GM12891 (cell line): ENCODE data around the gene KRTAP10-11.

Source experiments
- DNase-seq: peaks from one replicate; pipeline ENCODE4 v3.0.0; 2011; ENCODE audit warnings: low spot score; ENCODE audit not compliant: insufficient read length
- FAIRE-seq: peaks from 2 replicates; lab custom pipeline; 2011; peaks lifted over from hg19 to GRCh38; lab: Jason Lieb, UNC
- PAX5 ChIP-seq: IDR thresholded peaks from 2 replicates; pipeline ENCODE4 v1.6.1; 2011; ENCODE audit warnings: low read length, moderate library complexity, mild to moderate bottlenecking; ENCODE audit not compliant: insufficient read depth, severe bottlenecking
- POLR2A ChIP-seq: IDR thresholded peaks from 2 replicates; pipeline ENCODE4 v1.6.1; 2011; ENCODE audit warnings: low read depth, low read length, control low read depth
- POLR2AphosphoS5 ChIP-seq: IDR thresholded peaks from 2 replicates; pipeline ENCODE4 v1.6.1; 2011; ENCODE audit warnings: low read depth, low read length, control low read depth
- POU2F2 ChIP-seq: IDR thresholded peaks from 2 replicates; pipeline ENCODE4 v1.6.1; 2011; ENCODE audit warnings: low read depth, mild to moderate bottlenecking, control low read depth, low read length, moderate library complexity
- SPI1 ChIP-seq: IDR thresholded peaks from 2 replicates; pipeline ENCODE4 v1.6.1; 2011; ENCODE audit warnings: low read depth, low read length, control low read depth
- TAF1 ChIP-seq: IDR thresholded peaks from 2 replicates; pipeline ENCODE4 v1.6.1; 2011; ENCODE audit warnings: low read depth, low read length, control low read depth

The KRTAP10-11 gene

DNA sequence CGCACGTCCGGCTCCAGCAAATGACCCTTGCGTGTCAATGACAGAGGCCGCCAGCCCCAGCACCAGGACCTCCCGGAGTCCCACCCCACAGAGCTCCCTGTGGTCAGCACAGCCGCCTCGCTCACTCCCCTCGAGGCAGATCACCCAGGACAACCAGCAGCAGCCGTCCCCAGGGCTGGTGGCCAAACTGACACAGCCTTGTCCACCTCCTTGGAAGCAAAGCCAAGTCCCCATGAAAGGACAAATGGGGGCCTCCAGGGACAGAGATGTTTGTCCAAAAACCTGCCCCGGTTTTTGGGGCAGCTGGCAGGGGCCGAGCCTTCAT lies 6.9 kb upstream of the KRTAP10-11 start:
- no peak for TF ChIP-seq POLR2A
- no peak for DNase-seq
- FAIRE-seq, result no peak

DNA sequence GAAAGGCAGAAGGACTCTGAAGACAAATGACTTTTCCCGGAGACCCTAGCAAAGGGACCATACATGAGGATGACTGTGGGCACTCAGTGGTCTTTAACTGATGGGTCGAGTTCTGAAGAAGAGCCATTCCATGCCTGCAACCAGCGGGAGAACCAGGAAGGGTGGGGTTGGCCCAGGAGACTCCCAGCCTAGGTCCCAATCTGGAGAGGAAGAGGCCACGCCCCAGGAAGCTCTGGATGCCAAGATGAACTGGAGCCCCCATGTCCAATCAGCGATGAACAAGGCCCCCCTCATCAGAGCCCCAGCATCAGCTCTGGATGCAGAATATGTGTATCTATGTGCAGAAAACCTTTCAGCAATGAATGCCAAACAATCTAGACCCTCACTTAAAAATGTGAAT lies 5.5 kb upstream of the KRTAP10-11 start:
- FAIRE-seq, result no peak
- no peak for TF ChIP-seq POLR2AphosphoS5
- no peak for TF ChIP-seq POU2F2
- TF ChIP-seq POLR2A, result no peak
- no peak for TF ChIP-seq PAX5
- no peak for TF ChIP-seq TAF1
- TF ChIP-seq SPI1, result no peak

DNA sequence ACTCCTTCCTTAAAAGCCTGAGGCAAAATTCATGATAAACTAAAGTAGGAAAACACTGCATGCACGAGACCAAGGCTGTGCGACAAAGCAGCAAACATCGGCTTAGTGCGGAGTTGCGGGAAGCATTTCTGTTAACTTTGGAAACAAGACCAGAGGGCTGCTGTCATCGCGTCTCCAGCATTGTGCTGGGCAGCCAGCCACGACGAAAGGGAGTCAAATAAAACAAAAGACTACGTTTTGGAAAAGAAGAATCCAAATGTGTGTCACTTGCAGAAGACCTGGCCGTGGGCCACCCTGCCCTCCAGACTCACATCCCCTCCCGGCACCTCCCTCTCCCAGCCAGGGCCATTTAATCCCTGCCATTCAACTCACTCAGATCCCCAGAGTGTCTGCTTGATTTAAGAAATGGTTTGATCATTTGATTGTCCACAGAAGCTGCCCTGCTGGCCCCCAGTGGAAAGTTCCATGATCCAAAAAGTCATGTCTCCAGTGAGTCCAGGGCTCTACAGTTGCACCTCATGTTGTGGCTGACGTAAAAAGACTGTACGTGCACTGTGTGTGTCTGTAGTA lies 2.4 kb upstream of the KRTAP10-11 start:
- TF ChIP-seq TAF1, result no peak
- no peak for TF ChIP-seq POLR2A
- DNase-seq, result no peak
- FAIRE-seq, result no peak

More for the DNA sequence above, 5.5 kb upstream of the KRTAP10-11 start:
- DNase-seq, result no peak

DNA sequence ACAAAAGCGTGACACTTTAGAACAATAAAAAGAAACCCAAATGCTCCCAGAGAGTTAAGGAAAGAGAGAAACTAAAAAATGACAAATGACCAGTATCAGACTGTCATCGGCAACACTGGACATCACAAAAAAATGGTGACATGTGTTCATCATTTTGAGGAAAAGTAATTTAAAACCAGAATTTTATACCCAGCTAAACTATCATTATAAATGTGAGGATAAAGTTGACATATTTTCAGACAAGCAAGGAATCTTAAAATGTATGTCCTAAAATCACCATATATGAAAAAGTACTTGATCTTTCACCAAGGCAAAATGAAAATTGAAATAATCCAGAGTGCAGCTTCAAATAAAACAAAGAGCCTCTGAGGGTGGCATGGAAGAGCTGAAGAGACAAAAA lies 1.3 kb upstream of the KRTAP10-11 start:
- TF ChIP-seq SPI1 (no peak), POLR2A (no peak), TAF1 (no peak), PAX5 (no peak), POLR2AphosphoS5 (no peak), POU2F2 (no peak)
- DNase-seq (no peak), FAIRE-seq (no peak)

DNA sequence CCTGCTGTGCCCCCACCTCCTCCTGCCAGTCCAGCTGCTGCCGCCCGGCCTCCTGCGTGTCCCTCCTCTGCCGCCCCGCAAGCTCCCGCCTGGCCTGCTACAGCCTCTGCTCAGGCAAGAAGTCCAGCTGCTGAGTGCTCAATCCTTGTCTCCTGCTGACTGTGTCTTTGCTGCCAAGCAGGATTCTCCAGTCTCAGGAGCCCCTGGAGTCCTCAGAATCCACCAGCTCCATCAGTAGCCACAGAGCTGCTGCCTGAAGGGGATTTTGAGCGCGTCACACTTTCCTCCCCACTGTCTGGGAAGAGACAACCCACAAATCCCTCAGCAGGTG lies 973 bp downstream of the KRTAP10-11 start:
- TF ChIP-seq POLR2A (no peak), POLR2AphosphoS5 (no peak)
- FAIRE-seq (no peak), DNase-seq (no peak)

DNA sequence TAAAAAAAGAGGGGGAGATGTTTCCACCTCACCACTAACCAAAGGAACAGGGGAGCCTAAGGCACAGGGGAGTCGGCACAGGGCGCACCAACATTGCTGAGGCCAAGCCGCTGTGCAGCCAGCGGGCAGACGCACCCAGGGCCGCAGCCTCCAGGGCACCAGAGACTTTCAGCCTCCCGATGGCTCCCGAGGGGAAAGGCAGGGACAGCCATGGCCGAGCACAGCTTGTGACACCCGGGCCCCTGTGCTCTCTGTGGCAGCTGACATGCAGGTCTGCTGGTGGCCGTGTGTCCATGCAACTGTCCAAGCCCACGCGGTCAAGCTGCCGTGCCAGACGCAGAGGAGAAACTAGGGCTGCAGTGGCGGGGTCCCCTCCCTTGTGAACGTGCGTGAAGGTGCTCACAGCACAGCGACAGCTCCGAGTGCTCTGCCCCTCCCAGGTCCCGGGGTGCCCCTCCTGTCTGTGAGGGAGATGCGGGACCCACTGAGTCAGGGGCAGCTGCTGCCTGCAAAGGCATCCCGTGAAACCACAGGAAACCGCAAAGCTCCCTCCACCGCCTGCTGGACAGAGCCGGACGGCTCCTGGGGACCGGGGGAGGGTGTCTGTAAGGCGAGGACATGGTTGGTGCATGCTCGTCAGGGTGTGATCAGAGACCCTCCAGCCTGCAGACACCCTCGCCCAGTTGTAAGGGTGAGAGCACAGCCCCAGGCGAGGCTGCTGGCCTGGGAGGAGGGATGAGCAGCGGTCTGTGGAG lies 2.5 kb downstream of the KRTAP10-11 start:
- DNase-seq (no peak), FAIRE-seq (no peak)
- TF ChIP-seq POU2F2 (no peak), SPI1 (no peak), POLR2AphosphoS5 (no peak)

DNA sequence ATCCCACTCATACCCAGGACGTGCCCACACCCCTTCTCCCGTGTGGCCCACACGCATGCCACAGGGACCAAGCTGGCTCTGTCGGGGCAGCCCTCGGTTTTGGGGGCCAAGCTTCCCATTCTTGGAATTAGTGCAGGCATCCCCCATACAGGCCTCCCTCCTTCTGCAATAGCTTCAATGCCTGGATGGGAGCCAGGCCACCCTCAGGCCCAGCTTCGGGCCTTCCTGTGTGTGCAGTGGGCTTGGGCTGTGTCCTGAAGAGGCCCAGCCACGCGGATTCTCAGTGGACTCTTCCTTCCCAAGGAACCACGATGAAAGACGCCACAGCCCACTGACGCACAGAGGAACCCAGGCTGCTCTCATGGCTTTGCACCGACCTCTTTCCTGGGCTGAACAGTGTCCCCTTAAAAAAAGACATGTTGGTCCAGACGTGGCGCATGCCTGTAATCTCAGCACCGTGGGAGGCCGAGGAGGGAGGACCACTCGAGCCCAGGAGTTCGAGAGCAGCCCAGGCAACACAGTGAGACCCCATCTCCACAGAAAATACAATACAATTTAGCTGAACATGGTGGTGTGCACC lies 3.4 kb downstream of the KRTAP10-11 start:
- FAIRE-seq (no peak), DNase-seq (no peak)
- TF ChIP-seq SPI1 (no peak), POLR2A (no peak), TAF1 (no peak), POLR2AphosphoS5 (no peak), POU2F2 (no peak), PAX5 (no peak)

DNA sequence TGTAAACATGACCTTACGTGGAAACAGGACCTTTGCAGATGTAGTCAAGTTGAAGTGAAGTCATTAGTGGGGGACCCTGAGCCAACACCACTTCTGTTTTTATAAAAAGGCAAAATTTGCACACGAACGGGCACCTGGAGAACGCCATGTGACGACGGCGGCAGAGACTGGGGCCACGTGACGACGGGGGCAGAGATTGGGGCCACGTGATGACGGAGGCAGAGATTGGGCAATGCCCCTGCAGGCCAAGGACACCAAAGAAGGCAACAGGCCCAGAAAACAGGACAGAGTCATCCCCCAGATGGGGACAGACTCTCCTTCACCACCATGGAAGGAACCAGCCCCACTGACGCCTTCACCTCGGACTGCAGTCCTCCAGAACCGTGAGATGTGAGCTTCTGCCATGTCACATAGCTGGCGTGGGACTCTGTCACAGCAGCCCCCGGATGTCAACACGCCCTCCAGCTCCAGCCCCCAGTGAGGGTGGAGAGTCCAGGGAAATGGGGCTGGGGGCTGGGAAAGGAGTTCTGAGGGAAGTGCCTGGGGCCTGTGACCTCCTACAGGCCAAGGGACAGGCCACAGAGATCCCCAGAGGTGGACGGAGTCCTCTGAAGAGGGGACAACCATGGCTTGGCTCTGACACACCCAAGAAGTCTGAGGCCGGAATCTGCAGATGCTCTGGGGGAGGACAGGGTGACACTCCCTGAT lies 4.2 kb downstream of the KRTAP10-11 start:
- TF ChIP-seq PAX5 (no peak), POU2F2 (no peak), SPI1 (no peak), POLR2A (no peak), POLR2AphosphoS5 (no peak), TAF1 (no peak)
- FAIRE-seq (no peak), DNase-seq (no peak)

DNA sequence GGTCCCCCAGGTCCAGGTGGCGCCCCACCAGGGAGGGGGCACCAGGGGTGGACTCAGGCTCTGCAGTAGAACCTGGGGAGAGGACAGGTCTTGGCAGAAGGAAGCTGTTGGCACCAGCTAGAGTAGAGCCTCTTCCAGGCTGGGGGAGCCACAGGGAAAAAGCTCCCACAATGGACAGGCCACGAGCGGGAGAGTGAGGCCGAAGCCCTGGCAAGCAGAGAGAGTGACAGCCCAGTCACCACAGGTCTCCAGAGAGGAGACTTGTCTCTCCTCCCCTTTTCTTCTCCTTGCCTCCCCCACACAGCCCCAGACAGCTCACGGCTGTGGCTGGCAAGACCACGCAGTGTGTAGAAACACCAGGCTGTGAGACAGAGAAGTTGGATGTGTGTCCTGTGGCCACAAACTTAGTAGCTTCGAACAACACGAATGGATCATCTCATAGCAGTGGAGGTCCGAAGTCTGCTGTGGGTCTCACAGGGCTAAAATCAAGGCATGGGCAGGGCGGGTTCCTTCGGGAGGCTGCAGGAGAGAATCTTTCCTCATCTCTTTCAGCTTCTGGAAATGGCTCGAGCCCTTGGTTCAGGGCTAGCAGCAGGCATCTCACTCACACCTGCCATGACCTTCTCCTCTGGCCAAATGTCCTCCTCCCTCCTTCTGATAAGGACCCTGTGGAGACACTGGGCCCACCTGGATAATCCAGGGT lies 4.9 kb downstream of the KRTAP10-11 start:
- no peak for FAIRE-seq

More for the DNA sequence above, 4.9 kb downstream of the KRTAP10-11 start:
- TF ChIP-seq SPI1, result no peak
- no peak for TF ChIP-seq TAF1
- TF ChIP-seq PAX5, result no peak
- TF ChIP-seq POLR2A, result no peak
- TF ChIP-seq POLR2AphosphoS5, result no peak
- no peak for TF ChIP-seq POU2F2
- no peak for DNase-seq
